Measurements from ENCODE around the gene NPC1L1.

- TF ChIP-seq MAFK (IDR thresholded peaks at IDR 0.05; ENCODE audit: low read depth, low read length) (no peak), POLR2A (IDR thresholded peaks at IDR 0.05; ENCODE audit: low read depth, low read length) (no peak)
Observed at GRCh38 chr7:44536090-44536489, 5.0 kb downstream of the NPC1L1 start.
